ENCODE measurements around the gene DLGAP1.

GRCh38 chr18:3616142-3616541 is 839.0 kb downstream of the DLGAP1 start:
- no peak for TF ChIP-seq EZH2 (IDR thresholded peaks at IDR 0.05)
- no peak for TF ChIP-seq CTCF (IDR thresholded peaks at IDR 0.05)
- TF ChIP-seq EZH2phosphoT487 (IDR thresholded peaks at IDR 0.05), result no peak
